Measurements from ENCODE around the gene PREX1.

Gene PREX1

GRCh38 chr20:48787861-48788375, 39.9 kb downstream of the PREX1 start:
- no peak overlapping the region for H3K4me3 ChIP-seq (ENCODE audit: low read depth, low read length)
- no peaks in the 10 kb centered on the region for H3K36me3 ChIP-seq (replicated peaks)
- TF ChIP-seq, protein P1, sequence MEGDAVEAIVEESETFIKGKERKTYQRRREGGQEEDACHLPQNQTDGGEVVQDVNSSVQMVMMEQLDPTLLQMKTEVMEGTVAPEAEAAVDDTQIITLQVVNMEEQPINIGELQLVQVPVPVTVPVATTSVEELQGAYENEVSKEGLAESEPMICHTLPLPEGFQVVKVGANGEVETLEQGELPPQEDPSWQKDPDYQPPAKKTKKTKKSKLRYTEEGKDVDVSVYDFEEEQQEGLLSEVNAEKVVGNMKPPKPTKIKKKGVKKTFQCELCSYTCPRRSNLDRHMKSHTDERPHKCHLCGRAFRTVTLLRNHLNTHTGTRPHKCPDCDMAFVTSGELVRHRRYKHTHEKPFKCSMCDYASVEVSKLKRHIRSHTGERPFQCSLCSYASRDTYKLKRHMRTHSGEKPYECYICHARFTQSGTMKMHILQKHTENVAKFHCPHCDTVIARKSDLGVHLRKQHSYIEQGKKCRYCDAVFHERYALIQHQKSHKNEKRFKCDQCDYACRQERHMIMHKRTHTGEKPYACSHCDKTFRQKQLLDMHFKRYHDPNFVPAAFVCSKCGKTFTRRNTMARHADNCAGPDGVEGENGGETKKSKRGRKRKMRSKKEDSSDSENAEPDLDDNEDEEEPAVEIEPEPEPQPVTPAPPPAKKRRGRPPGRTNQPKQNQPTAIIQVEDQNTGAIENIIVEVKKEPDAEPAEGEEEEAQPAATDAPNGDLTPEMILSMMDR (IDR thresholded peaks at IDR 0.05; ENCODE audit: low read depth, low read length, missing control alignments): no peak
- H3K27me3 ChIP-seq (replicated peaks): no peaks in the 10 kb centered on the region
- in situ Hi-C loops (cut with HindIII; ENCODE audit: low pct_ligation_motif_present, low sequenced_read_pairs): no loop called here
- H3K27ac ChIP-seq: no peak overlapping the region
- peak; percentile 65 for DNase-seq

GRCh38 chr20:48786951-48787705, 40.7 kb downstream of the PREX1 start:
- no peak overlapping the region for H3K27ac ChIP-seq
- TF ChIP-seq, protein P1 (IDR thresholded peaks at IDR 0.05; ENCODE audit: low read depth, low read length, missing control alignments): no peak
- H3K4me3 ChIP-seq (ENCODE audit: low read depth, low read length): no peak overlapping the region

DNA sequence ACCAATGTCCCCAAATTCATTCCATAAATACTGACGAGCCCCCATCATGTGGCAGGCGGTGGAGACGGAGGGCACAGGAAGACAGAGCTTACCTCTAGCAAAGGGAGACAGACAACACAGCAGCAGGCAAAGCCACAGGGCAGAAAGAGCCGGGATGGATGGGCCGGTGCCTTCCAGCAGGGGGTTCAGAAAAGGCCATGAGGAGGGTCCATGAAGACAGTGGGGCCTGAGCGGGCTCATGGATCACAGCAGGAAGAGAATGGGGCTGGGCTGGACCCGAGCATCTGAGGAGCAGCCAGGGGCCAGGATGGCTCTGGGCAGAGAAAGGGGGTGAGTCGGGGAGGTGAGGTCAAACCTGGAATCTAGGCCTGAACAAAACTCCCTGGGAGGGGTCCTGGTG, 42.0 kb downstream of the PREX1 start:
- H3K27ac ChIP-seq: no peak overlapping the region
- TF ChIP-seq, protein P1 (IDR thresholded peaks at IDR 0.05; ENCODE audit: low read depth, low read length, missing control alignments): no peak
- in situ Hi-C loops (cut with HindIII; ENCODE audit: low pct_ligation_motif_present, low sequenced_read_pairs): no loop called here
- no peak overlapping the region for H3K4me3 ChIP-seq (ENCODE audit: low read depth, low read length)
- no peak for DNase-seq
- H3K36me3 ChIP-seq (replicated peaks): no peaks in the 10 kb centered on the region
- no peaks in the 10 kb centered on the region for H3K27me3 ChIP-seq (replicated peaks)

More at GRCh38 chr20:48786951-48787705, 40.7 kb downstream of the PREX1 start:
- H3K36me3 ChIP-seq (replicated peaks): no peaks in the 10 kb centered on the region
- in situ Hi-C loops (cut with HindIII; ENCODE audit: low pct_ligation_motif_present, low sequenced_read_pairs): no loop called here
- H3K27me3 ChIP-seq (replicated peaks): no peaks in the 10 kb centered on the region
- no peak for DNase-seq

DNA sequence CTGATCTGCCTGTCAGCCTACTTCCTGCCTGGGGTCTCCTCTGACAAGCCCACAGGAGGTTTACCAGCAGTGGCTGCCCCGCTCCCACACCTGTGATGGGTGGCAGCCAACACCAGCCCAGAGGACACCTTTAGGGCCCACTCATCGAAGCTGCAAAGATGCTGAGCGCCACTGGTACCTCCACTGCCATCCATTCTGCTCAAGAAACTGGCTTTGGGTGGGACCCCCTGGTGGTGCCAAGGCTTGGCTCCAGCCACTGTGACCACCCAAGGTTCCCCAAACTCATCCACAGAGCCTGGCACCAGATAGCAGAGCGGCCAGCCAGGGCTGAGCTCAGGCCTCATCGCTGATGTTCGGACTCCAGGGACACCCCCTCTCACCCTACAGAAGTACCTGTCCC, 42.5 kb downstream of the PREX1 start:
- no peak for DNase-seq
- no peaks in the 10 kb centered on the region for H3K36me3 ChIP-seq (replicated peaks)
- TF ChIP-seq, protein P1 (IDR thresholded peaks at IDR 0.05; ENCODE audit: low read depth, low read length, missing control alignments): no peak
- H3K4me3 ChIP-seq (ENCODE audit: low read depth, low read length): no peak overlapping the region
- no peak overlapping the region for H3K27ac ChIP-seq
- H3K27me3 ChIP-seq (replicated peaks): no peaks in the 10 kb centered on the region
- in situ Hi-C loops (cut with HindIII; ENCODE audit: low pct_ligation_motif_present, low sequenced_read_pairs): no loop called here

DNA sequence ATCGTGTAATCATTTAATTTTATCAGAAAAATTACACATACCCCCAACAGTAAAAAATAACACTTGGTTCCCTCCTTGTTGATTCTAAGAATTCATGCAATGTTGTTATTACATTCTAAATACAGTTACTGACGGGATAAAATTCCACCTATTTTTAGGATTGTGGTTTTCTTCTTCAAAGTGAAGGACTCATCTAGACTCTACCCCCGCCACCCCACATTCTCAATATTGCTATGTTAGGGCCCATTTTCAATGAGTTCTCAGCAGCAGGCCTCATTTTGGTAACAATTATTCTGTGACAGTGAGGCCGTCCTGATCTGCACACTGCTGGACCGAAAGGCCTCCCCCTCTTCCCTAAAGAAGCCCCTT, 43.5 kb downstream of the PREX1 start:
- H3K27ac ChIP-seq: peak overlapping the region; percentile 24
- no peaks in the 10 kb centered on the region for H3K36me3 ChIP-seq (replicated peaks)
- H3K4me3 ChIP-seq (ENCODE audit: low read depth, low read length): no peak overlapping the region
- H3K27me3 ChIP-seq (replicated peaks): no peaks in the 10 kb centered on the region
- in situ Hi-C loops (cut with HindIII; ENCODE audit: low pct_ligation_motif_present, low sequenced_read_pairs): no loop called here
- DNase-seq: no peak
- TF ChIP-seq, protein P1 (IDR thresholded peaks at IDR 0.05; ENCODE audit: low read depth, low read length, missing control alignments): no peak
